ENCODE results near the gene GABRR3. TPM values are rescaled to one million over a fixed set of nuclear protein-coding genes. Genes with fewer than 3 reads are reported as not detected.

GABRR3 gene
- total RNA-seq, 1 donor from 2014 or later, result not detected

DNA sequence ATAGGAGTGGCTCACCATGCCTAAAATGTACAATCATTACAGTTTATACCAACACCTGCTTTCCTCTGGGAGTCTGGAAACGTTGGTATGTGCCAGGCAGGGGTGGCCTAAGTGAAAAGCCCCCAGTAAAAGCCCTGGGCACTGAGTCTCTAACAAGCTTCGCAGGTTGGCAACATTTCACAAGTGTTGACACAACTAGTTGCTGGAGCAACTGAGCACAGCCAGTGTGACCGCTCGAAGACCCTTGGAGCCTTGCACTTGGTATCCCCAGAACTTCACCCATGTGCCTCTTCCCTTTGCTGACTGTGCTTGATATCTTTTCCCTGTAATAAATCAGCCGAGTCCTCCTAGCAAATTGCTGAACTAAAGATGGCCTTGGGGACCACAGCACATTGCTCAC, 65.6 kb downstream of the GABRR3 start:
- no peak overlapping the region for H3K27ac ChIP-seq
- H3K27me3 ChIP-seq (ENCODE audit: low read depth), result no peaks in the 10 kb centered on the region
- peaks cover 12% of the 10 kb centered on the region for H3K36me3 ChIP-seq
- DNase-seq (no peak), ATAC-seq (no peak)
- no peak overlapping the region for H3K4me3 ChIP-seq
- no peaks in the 10 kb centered on the region for H3K9me3 ChIP-seq
- intact Hi-C loops (cut with DNase I), result no loop called here
- H3K4me1 ChIP-seq, result peaks cover 22% of the 10 kb centered on the region
- TF ChIP-seq, protein P1, sequence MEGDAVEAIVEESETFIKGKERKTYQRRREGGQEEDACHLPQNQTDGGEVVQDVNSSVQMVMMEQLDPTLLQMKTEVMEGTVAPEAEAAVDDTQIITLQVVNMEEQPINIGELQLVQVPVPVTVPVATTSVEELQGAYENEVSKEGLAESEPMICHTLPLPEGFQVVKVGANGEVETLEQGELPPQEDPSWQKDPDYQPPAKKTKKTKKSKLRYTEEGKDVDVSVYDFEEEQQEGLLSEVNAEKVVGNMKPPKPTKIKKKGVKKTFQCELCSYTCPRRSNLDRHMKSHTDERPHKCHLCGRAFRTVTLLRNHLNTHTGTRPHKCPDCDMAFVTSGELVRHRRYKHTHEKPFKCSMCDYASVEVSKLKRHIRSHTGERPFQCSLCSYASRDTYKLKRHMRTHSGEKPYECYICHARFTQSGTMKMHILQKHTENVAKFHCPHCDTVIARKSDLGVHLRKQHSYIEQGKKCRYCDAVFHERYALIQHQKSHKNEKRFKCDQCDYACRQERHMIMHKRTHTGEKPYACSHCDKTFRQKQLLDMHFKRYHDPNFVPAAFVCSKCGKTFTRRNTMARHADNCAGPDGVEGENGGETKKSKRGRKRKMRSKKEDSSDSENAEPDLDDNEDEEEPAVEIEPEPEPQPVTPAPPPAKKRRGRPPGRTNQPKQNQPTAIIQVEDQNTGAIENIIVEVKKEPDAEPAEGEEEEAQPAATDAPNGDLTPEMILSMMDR (IDR thresholded peaks at IDR 0.05), result no peak

DNA sequence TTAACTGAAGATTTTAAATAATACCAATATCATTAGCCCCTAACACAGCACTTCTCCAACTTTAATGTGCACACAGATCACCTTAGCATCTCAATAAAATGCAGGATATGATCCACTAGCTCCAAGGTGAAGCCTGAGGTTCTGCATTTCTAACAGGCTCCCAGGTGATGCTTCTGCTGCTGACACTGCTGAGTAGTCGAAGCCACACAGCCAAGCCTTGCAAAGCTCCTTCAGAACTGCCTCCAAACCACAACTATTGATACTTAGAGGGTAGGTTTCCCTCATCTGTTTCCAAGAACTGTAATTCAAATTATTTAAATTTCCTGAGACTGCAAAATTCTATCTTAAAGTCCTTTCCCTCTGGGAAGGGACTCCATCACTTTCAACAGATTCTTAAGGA, 66.7 kb downstream of the GABRR3 start:
- no peak for ATAC-seq
- peaks cover 12% of the 10 kb centered on the region for H3K36me3 ChIP-seq
- no peaks in the 10 kb centered on the region for H3K27me3 ChIP-seq (ENCODE audit: low read depth)
- peaks cover 22% of the 10 kb centered on the region for H3K4me1 ChIP-seq
- H3K9me3 ChIP-seq, result no peaks in the 10 kb centered on the region
- no peak overlapping the region for H3K27ac ChIP-seq
- intact Hi-C loops (cut with DNase I), result no loop called here
- DNase-seq, result no peak
- no peak overlapping the region for H3K4me3 ChIP-seq
- TF ChIP-seq, protein P1 (IDR thresholded peaks at IDR 0.05), result no peak

DNA sequence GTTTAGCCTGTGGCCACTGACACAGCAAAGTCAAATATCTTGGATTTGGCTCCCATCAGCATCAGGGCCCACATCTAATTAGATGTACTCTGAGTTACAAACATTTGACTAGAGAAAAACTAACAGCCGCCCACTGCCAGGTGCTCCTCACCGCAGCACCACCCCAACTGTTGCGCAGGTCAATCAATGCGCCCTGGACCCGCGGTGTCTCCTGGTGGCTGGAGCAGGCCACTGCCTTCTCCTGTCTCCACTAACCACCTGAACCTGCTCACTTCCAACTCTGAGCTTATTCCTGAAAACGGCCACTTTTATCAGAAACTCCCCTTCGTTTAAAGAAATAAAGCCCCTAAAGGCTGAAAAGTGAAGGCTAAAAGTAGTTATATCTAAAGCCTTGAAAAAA, 67.1 kb downstream of the GABRR3 start:
- Histone ChIP-seq H3K4me3 (no peak overlapping the region), H3K27me3 (ENCODE audit: low read depth) (no peaks in the 10 kb centered on the region), H3K4me1 (peaks cover 21% of the 10 kb centered on the region), H3K9me3 (no peaks in the 10 kb centered on the region), H3K27ac (no peak overlapping the region), H3K36me3 (peaks cover 12% of the 10 kb centered on the region)
- ATAC-seq (no peak), DNase-seq (no peak)
- intact Hi-C loops (cut with DNase I), result no loop called here
- TF ChIP-seq, protein P1 (IDR thresholded peaks at IDR 0.05), result no peak

DNA sequence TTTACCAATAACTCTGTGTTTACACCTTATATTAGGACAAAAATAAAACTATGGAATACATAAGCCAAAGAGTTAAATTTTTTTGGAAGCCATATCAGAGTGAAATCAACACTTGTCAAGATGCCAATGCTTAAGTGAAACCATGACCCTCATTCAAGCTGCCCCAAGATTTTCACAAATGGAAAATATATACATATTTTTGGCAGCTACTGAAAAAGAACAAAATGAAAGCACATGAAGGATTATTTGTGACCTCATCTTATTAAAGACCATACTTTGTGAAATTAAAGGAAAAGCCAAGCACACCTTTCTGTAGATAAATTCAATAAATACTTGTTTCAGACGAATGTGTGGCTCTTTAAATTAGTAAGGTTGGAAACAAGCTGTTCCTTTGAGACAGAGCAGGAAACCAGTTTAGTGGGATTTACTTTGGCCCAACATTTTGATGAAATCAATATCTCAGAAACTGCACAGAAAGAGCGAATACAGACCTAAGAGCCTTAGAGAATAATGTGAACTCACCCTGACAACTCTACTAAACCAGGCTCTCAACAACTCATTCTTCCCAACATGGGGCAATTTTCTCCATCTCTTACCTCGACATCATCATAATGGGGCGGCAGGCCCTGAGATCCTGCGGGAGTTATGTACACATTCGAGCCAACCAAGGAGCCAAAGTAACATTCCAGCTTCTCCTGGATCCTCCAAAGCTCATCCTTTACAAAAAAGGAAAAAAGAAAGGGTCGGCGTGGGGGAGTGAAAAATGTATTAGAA, 73.9 kb downstream of the GABRR3 start:
- H3K36me3 ChIP-seq, result peaks cover 43% of the 10 kb centered on the region
- DNase-seq (no peak), ATAC-seq (no peak)
- no peaks in the 10 kb centered on the region for H3K4me1 ChIP-seq
- no peak overlapping the region for H3K27ac ChIP-seq
- no peaks in the 10 kb centered on the region for H3K27me3 ChIP-seq (ENCODE audit: low read depth)
- H3K4me3 ChIP-seq, result no peak overlapping the region
- TF ChIP-seq, protein P1 (IDR thresholded peaks at IDR 0.05), result no peak
- intact Hi-C loops (cut with DNase I), result no loop called here
- H3K9me3 ChIP-seq, result no peaks in the 10 kb centered on the region

DNA sequence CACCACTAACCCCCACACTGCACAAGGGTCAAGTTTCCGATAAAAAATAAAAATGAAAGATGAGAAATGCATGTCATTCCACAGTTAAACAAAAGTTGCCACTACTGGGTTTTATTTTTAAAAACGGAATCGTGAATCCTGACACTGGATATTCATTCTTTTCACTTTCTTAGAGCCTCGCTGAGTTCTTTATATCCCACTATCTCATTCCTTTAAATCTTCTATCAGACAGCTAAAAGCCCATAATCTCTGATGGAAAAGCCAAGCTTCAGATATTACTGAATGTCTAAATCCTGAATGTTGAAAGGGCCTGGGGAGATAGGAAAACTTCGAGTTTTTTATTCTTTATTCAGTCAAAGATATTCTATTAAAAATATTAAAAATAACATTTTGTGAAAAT, 74.6 kb downstream of the GABRR3 start:
- TF ChIP-seq, protein P1 (IDR thresholded peaks at IDR 0.05), result no peak
- no peak for ATAC-seq
- Histone ChIP-seq H3K4me3 (no peak overlapping the region), H3K27ac (no peak overlapping the region), H3K4me1 (no peaks in the 10 kb centered on the region), H3K9me3 (no peaks in the 10 kb centered on the region), H3K36me3 (peaks cover 38% of the 10 kb centered on the region), H3K27me3 (ENCODE audit: low read depth) (no peaks in the 10 kb centered on the region)
- intact Hi-C loops (cut with DNase I), result no loop called here
- DNase-seq, result no peak
